Activated naive CD4-positive, alpha-beta T cell treated with anti-CD3 and anti-CD28 coated beads, Interleukin-2, amount 50 U/mL, for 24 hours (primary cell): ENCODE data around the gene BTRC.

Source experiments
- H3K27ac Mint-ChIP-seq: one replicate; pipeline ENCODE4 v1.8.0; 2021; ENCODE audit warnings: mild to moderate bottlenecking, mixed read lengths
- H3K27me3 Mint-ChIP-seq: one replicate; pipeline ENCODE4 v1.8.0; 2021; ENCODE audit warnings: mixed read lengths
- H3K36me3 Mint-ChIP-seq: one replicate; pipeline ENCODE4 v1.8.0; 2021; ENCODE audit warnings: mixed read lengths
- H3K4me1 Mint-ChIP-seq: one replicate; pipeline ENCODE4 v1.8.0; 2021; ENCODE audit warnings: mixed read lengths
- H3K4me3 Mint-ChIP-seq: one replicate; pipeline ENCODE4 v1.8.0; 2021; ENCODE audit warnings: mild to moderate bottlenecking, mixed read lengths
- H3K9me3 Mint-ChIP-seq: one replicate; pipeline ENCODE4 v1.8.0; 2021; ENCODE audit warnings: mixed read lengths

Gene BTRC

DNA sequence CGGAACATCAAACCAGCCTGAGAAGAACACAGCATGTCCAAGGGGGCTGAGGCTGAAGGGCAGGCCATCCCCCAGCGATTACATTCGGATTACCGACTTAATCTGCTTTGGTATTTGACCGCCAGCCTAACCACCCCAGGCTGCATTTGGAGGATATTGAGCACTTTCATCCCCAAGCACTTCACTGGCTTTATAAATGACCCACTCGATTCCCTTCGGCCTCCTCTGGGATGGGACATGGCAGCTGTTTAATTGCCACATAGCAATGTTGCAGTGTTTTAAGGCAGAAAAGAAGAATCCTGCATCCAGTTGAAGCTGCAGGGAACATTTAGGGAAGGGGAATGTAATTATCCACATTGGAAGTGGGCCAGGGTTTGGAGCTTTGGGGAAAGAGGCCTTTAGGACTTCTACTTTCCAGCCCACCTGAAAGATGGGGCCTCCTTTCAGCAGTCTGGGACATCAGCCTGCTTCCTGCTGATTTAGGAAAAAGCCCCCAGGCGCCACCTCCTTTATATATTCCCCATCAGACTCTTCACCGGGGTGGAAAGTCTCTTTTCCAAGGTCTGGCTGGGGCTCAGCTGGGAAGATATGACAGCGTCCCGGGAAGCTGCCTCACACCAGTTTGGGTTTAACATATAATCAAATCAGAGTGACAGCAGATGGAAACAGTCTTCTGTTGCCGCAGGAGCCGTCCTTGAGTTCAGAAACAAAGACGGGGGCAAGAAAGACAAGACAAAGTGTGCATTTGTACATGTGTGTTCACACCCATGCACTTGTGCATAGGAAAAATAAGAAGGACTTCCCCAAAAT, 243.3 kb downstream of the BTRC start:
- H3K36me3 Mint-ChIP-seq, result no peaks in the 10 kb centered on the region
- no peaks in the 10 kb centered on the region for H3K4me1 Mint-ChIP-seq
- H3K4me3 Mint-ChIP-seq, result no peak overlapping the region
- no peaks in the 10 kb centered on the region for H3K27me3 Mint-ChIP-seq
- H3K9me3 Mint-ChIP-seq, result no peaks in the 10 kb centered on the region
- no peak overlapping the region for H3K27ac Mint-ChIP-seq

DNA sequence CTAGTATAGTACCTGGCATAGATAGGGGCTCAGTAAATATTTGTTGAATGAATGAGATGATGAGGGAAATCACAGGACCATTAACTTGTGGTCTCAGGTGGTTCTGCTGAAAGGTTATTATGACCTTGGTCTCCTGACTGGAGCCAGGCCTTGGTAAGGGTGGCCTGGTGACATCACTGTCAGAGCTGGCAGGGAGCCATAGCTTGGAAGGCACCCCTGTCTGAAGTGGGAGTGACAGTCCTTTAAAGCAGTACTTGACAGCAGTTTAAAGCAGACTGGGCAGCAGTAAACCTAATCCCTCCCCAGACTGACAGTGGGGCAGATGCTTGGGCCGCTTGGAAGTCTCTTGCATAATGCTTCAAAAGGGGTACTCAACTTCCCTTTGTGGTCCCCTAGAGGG, 247.6 kb downstream of the BTRC start:
- Mint-ChIP-seq H3K4me1 (no peaks in the 10 kb centered on the region), H3K9me3 (no peaks in the 10 kb centered on the region), H3K27ac (no peak overlapping the region), H3K4me3 (no peak overlapping the region), H3K27me3 (no peaks in the 10 kb centered on the region), H3K36me3 (peaks cover 1% of the 10 kb centered on the region)

DNA sequence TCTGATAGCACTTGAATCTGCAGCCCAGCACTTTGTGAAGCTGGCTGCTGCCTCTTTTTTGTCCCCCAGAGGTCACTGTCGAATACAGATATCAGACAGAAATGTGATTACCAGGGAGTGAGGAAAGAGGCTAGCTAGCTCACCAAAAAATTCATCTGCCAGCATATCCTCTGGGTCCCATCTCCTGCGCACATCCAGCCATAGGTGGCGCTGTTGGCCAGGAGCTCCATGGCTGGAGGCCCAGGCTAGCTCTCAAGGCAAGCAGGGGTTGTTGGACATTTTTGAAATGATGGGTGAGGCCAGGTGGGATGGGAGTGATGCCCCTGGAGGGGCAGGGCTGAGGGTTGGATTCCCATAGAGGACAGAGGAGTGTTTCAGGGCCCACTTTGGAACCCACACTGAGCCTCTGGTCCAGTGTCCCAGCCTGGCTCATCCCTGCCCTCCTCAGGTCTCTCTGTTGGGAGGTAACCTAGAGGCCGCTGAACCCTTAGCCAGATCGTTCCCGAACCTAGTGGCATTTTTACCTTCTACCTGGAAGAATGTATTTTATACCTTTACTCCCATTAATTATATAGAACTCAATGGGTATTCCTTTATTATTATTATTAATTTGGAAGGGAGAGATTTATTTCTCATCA, 248.9 kb downstream of the BTRC start:
- H3K27me3 Mint-ChIP-seq, result no peaks in the 10 kb centered on the region
- no peaks in the 10 kb centered on the region for H3K4me1 Mint-ChIP-seq
- H3K4me3 Mint-ChIP-seq, result no peak overlapping the region
- peaks cover 1% of the 10 kb centered on the region for H3K36me3 Mint-ChIP-seq
- peak overlapping the region; percentile 41 for H3K27ac Mint-ChIP-seq
- no peaks in the 10 kb centered on the region for H3K9me3 Mint-ChIP-seq
